Subcutaneous adipose tissue (tissue), 4 donors: Measurements from ENCODE around the gene DCANP1. TPM values are rescaled to one million over a fixed set of nuclear protein-coding genes. Genes with fewer than 3 reads are reported as not detected.

Source experiments
- CTCF ChIP-seq: fragments of 450-650 bp; IDR thresholded peaks from one replicate; pipeline ENCODE4 v1.5.1; 2016; ENCODE audit warnings: low read depth, mild to moderate bottlenecking, control low read depth, antibody characterized with exemption, moderate library complexity
- small RNA-seq: library from RNA; depleted of rRNA; stranded (forward); fragments of <200 nt; gene quantifications from one replicate; pipeline ENCODE3, GENCODE V24; 2016
- total RNA-seq, 4 donors: library from RNA; depleted of rRNA; stranded (reverse); fragments of >200 nt; gene quantifications; one replicate each; pipeline ENCODE4 v1.1.0, GENCODE V29; 2016

The DCANP1 gene
- total RNA-seq, 4 donors from 2014 or later = 0.17 TPM; not detected in 3

- TF ChIP-seq CTCF = no peak
Observed at GRCh38 chr5:135397084-135397483, 50.1 kb downstream of the DCANP1 start.

GRCh38 chr5:135396459-135397055 is 50.6 kb downstream of the DCANP1 start:
- TF ChIP-seq CTCF = no peak

- TF ChIP-seq CTCF = no peak
Observed at GRCh38 chr5:135395866-135396265, 51.3 kb downstream of the DCANP1 start.

- no peak for TF ChIP-seq CTCF
Observed at GRCh38 chr5:135395451-135395850, 51.7 kb downstream of the DCANP1 start.

Small RNA genes within 50 kb of the gene (small RNA-seq; reads per million reads assigned to genes)
- not detected for gene DCANP1

Other genes starting within 250 kb of the DCANP1 start
- gene MACROH2A1, start 48.1 kb downstream of the DCANP1 start, total RNA-seq = 100 to 1,000 TPM; 207 to 426 (median 282) TPM
- under 1 TPM in 1 of 4 donors, not detected in 3; under 0.01 TPM for gene TIFAB, start 5.0 kb upstream of the DCANP1 start, total RNA-seq
- gene NEUROG1, start 88.6 kb upstream of the DCANP1 start, total RNA-seq = not detected
- gene CXCL14, start 131.6 kb upstream of the DCANP1 start, total RNA-seq = 100 to 1,000 TPM in 2 of 4 donors, 10 to 100 TPM in 2; 76.2 to 302 (median 136) TPM